Activated CD8-positive, alpha-beta memory T cell treated with anti-CD3 and anti-CD28 coated beads, Interleukin-2, amount 10 ng/mL, durations not matched to agents 7 days and 5 days (primary cell): ENCODE data around the gene GPC6. TPM values are rescaled to one million over a fixed set of nuclear protein-coding genes. Genes with fewer than 3 reads are reported as not detected.

ENCODE experiments used
- ATAC-seq: fragments of 150-1000 bp; cut with Tn5 transposase; one replicate; pipeline ENCODE4 v1.10.0; 2021; ENCODE audit warnings: moderate library complexity
- CTCF ChIA-PET: fragments of 350-600 bp; sonication (Branson Sonifier 250); formaldehyde crosslinking; loops from one replicate; lab custom pipeline; 2021; ENCODE audit warnings: antibody characterized with exemption; lab: Charles Lee
- DNase-seq: peaks from one replicate; pipeline ENCODE4 v3.0.0-alpha.2; 2020
- H3K27ac Mint-ChIP-seq: one replicate; pipeline ENCODE4 v1.8.0; 2021; ENCODE audit warnings: mild to moderate bottlenecking, mixed read lengths
- H3K27me3 Mint-ChIP-seq: one replicate; pipeline ENCODE4 v1.8.0; 2021; ENCODE audit warnings: mixed read lengths
- H3K36me3 Mint-ChIP-seq: one replicate; pipeline ENCODE4 v1.8.0; 2021; ENCODE audit warnings: mild to moderate bottlenecking, mixed read lengths
- H3K4me1 Mint-ChIP-seq: one replicate; pipeline ENCODE4 v1.8.0; 2021; ENCODE audit warnings: mixed read lengths
- H3K4me3 Mint-ChIP-seq: one replicate; pipeline ENCODE4 v1.8.0; 2021; ENCODE audit warnings: mild to moderate bottlenecking, moderate library complexity, mixed read lengths
- H3K9me3 Mint-ChIP-seq: one replicate; pipeline ENCODE4 v1.8.0; 2022; ENCODE audit warnings: low read depth, mixed read lengths
- total RNA-seq, 2 experiments: library from RNA; stranded (reverse); gene quantifications; one replicate each; pipeline ENCODE4 v1.2.3, GENCODE V29; 2021

Gene GPC6
- total RNA-seq, 2 experiments from 2014 or later: not detected

DNA sequence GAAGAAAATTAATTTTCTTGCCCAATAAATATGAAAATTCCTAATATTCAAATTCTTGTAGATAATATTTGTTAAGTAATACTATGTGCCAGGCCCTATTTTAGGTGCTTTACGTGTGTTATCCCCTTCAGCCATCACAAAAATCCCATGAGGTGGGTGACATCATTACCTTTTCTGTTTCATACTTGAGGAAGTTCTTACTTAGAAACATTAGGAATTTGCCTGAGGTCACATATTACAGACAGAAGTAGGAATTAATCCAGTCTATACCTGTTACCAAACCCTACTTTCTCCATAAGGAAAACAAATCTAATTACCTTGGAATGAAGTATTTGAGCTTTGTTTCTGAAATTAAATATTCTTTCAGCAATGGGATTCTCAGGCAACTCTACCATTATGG lies 336.1 kb downstream of the GPC6 start:
- CTCF ChIA-PET: no interaction called here
- Mint-ChIP-seq H3K4me1 (no peaks in the 10 kb centered on the region), H3K36me3 (no peaks in the 10 kb centered on the region), H3K27me3 (no peaks in the 10 kb centered on the region), H3K9me3 (no peaks in the 10 kb centered on the region), H3K4me3 (no peak overlapping the region), H3K27ac (no peak overlapping the region)
- DNase-seq (no peak), ATAC-seq (no peak)

DNA sequence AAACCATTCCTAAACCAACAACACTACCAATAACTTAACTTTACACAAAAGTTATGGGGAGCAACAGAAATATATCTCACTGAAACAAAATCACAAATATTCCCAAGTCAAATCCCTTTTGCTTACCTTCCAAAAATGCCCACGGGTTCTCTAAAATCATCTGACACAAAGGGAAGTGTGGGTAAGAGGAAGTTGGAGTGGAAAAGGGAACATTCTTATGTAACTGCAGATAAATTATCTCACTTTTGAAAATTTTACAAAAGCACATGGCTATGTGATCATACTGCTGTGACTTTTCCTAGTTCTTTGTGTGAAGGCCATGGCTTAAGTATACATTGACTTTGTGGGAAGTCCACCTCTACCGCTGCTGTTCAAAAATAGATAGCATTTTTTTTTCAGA lies 350.5 kb downstream of the GPC6 start:
- no peak for DNase-seq
- no peaks in the 10 kb centered on the region for H3K9me3 Mint-ChIP-seq

DNA sequence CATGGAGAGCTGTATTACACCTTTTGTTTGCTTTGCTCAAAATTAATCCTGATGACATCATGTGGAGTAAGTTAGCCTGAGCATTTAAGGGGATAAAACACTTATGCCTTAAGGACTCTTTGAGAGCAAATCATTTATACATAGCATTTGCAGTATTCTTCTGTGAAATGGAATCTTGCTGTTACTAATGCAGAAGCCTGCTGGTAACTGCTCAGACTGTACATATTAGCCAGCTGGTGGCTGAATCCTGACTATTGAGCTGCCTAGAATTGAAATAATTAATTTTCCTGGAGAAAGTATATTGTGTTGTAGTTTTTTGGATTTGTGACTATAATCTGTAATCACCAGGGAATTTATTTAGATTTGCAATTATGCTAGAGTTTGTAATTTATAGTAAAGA lies 363.2 kb downstream of the GPC6 start:
- Mint-ChIP-seq H3K27me3 (no peaks in the 10 kb centered on the region), H3K4me1 (no peaks in the 10 kb centered on the region), H3K27ac (no peak overlapping the region), H3K36me3 (no peaks in the 10 kb centered on the region), H3K4me3 (no peak overlapping the region), H3K9me3 (no peaks in the 10 kb centered on the region)
- CTCF ChIA-PET: no interaction called here
- DNase-seq: no peak
- ATAC-seq: no peak

More for the DNA sequence above, 350.5 kb downstream of the GPC6 start:
- no peak overlapping the region for H3K27ac Mint-ChIP-seq
- H3K27me3 Mint-ChIP-seq: no peaks in the 10 kb centered on the region
- no peaks in the 10 kb centered on the region for H3K4me1 Mint-ChIP-seq
- ATAC-seq: no peak
- H3K36me3 Mint-ChIP-seq: no peaks in the 10 kb centered on the region
- CTCF ChIA-PET: no interaction called here
- H3K4me3 Mint-ChIP-seq: no peak overlapping the region

- no peaks in the 10 kb centered on the region for H3K4me1 Mint-ChIP-seq
- CTCF ChIA-PET: no interaction called here
- H3K36me3 Mint-ChIP-seq: no peaks in the 10 kb centered on the region
- no peaks in the 10 kb centered on the region for H3K27me3 Mint-ChIP-seq
- H3K4me3 Mint-ChIP-seq: no peak overlapping the region
- no peak overlapping the region for H3K27ac Mint-ChIP-seq
- no peaks in the 10 kb centered on the region for H3K9me3 Mint-ChIP-seq
- ATAC-seq: no peak
- no peak for DNase-seq
These were observed 376.4 kb downstream of the GPC6 start for GRCh38 chr13:93603043-93603442.

DNA sequence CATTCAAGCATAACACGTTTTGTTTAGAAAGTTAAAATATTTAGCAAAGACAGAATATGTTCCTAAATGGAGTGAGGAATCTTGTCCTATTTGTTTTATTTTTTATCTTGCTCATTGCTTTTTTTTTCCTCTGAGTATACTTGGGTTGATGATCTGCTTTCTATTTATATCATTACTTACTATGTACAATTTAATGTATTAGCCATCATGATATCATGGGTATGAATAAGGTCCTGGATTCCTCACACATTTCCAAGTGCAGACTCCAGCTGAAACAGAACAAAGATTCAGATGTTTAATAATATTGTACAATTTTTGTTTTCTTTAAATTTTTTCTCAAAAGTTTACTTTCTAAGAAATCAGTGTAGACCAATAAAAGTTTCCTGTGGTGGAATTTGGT lies 388.2 kb downstream of the GPC6 start:
- H3K4me1 Mint-ChIP-seq: no peaks in the 10 kb centered on the region
- H3K27ac Mint-ChIP-seq: no peak overlapping the region
- ATAC-seq (no peak), DNase-seq (no peak)
- H3K4me3 Mint-ChIP-seq: no peak overlapping the region
- no peaks in the 10 kb centered on the region for H3K27me3 Mint-ChIP-seq
- no peaks in the 10 kb centered on the region for H3K9me3 Mint-ChIP-seq
- no peaks in the 10 kb centered on the region for H3K36me3 Mint-ChIP-seq
- CTCF ChIA-PET: no interaction called here

- no peaks in the 10 kb centered on the region for H3K9me3 Mint-ChIP-seq
These were observed 393.7 kb downstream of the GPC6 start for GRCh38 chr13:93620181-93620765.

GRCh38 chr13:93621051-93621450 lies 394.4 kb downstream of the GPC6 start:
- Mint-ChIP-seq H3K9me3 (no peaks in the 10 kb centered on the region), H3K27ac (no peak overlapping the region), H3K36me3 (no peaks in the 10 kb centered on the region), H3K27me3 (no peaks in the 10 kb centered on the region), H3K4me3 (no peak overlapping the region), H3K4me1 (no peaks in the 10 kb centered on the region)
- DNase-seq (no peak), ATAC-seq (no peak)
- CTCF ChIA-PET: no interaction called here

More at GRCh38 chr13:93620181-93620765, 393.7 kb downstream of the GPC6 start:
- ATAC-seq (no peak), DNase-seq (no peak)
- Mint-ChIP-seq H3K27me3 (no peaks in the 10 kb centered on the region), H3K4me1 (no peaks in the 10 kb centered on the region), H3K36me3 (no peaks in the 10 kb centered on the region), H3K4me3 (no peak overlapping the region), H3K27ac (no peak overlapping the region)
- CTCF ChIA-PET: no interaction called here

- H3K9me3 Mint-ChIP-seq: no peaks in the 10 kb centered on the region
- H3K4me1 Mint-ChIP-seq: no peaks in the 10 kb centered on the region
- DNase-seq (no peak), ATAC-seq (no peak)
- no peak overlapping the region for H3K4me3 Mint-ChIP-seq
- H3K27ac Mint-ChIP-seq: no peak overlapping the region
- CTCF ChIA-PET: no interaction called here
- H3K36me3 Mint-ChIP-seq: no peaks in the 10 kb centered on the region
- no peaks in the 10 kb centered on the region for H3K27me3 Mint-ChIP-seq
These were observed 395.4 kb downstream of the GPC6 start for GRCh38 chr13:93621966-93622365.

- ATAC-seq: no peak
- Mint-ChIP-seq H3K4me3 (no peak overlapping the region), H3K4me1 (no peaks in the 10 kb centered on the region), H3K36me3 (no peaks in the 10 kb centered on the region), H3K27ac (no peak overlapping the region), H3K27me3 (no peaks in the 10 kb centered on the region), H3K9me3 (no peaks in the 10 kb centered on the region)
- CTCF ChIA-PET: no interaction called here
- no peak for DNase-seq
These were observed 397.7 kb downstream of the GPC6 start for GRCh38 chr13:93624311-93624777.

- Mint-ChIP-seq H3K27me3 (no peaks in the 10 kb centered on the region), H3K4me3 (no peak overlapping the region), H3K4me1 (no peaks in the 10 kb centered on the region), H3K36me3 (no peaks in the 10 kb centered on the region), H3K27ac (no peak overlapping the region), H3K9me3 (no peaks in the 10 kb centered on the region)
- CTCF ChIA-PET: no interaction called here
- no peak for ATAC-seq
- DNase-seq: no peak
These were observed 398.9 kb downstream of the GPC6 start for GRCh38 chr13:93625536-93625935.

DNA sequence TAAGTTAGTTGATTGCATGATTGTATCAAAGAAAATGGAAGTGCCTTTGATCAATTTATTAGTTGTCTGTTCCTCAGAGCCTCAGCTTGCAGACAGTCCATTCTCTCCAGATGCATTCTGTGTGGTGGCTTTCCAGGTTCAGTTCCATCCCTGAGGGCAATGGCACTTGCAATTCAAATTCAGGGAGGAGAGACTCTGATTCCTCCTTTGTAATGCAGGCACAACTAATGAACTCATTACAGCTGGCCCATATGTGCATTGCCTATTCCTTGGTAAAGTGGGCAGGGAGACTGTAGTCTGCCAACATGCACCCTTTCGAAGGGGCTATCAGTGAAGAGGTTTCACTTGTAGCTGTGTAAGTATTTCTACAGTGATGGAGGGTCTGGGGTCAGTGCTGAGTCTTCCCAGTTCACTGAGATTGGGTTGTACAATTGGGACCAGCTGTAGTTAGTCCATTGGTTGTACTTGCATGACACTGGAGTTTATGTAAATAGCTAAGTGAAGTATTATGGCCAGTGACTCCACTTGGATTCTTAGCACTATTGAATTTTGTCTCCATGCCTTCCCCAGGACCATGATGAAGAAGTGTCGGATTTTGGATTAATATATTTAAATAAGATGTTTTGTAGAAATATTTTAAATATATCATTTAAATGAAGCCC lies 401.7 kb downstream of the GPC6 start:
- Mint-ChIP-seq H3K4me1 (no peaks in the 10 kb centered on the region), H3K9me3 (no peaks in the 10 kb centered on the region), H3K27ac (no peak overlapping the region), H3K36me3 (no peaks in the 10 kb centered on the region), H3K27me3 (no peaks in the 10 kb centered on the region), H3K4me3 (no peak overlapping the region)
- ATAC-seq: no peak
- CTCF ChIA-PET: no interaction called here
- DNase-seq: no peak

GRCh38 chr13:93635616-93636032 lies 409.0 kb downstream of the GPC6 start:
- no peak for ATAC-seq
- Mint-ChIP-seq H3K36me3 (no peaks in the 10 kb centered on the region), H3K4me1 (no peaks in the 10 kb centered on the region), H3K9me3 (no peaks in the 10 kb centered on the region), H3K27ac (no peak overlapping the region), H3K4me3 (no peak overlapping the region), H3K27me3 (no peaks in the 10 kb centered on the region)
- DNase-seq: no peak
- CTCF ChIA-PET: no interaction called here

DNA sequence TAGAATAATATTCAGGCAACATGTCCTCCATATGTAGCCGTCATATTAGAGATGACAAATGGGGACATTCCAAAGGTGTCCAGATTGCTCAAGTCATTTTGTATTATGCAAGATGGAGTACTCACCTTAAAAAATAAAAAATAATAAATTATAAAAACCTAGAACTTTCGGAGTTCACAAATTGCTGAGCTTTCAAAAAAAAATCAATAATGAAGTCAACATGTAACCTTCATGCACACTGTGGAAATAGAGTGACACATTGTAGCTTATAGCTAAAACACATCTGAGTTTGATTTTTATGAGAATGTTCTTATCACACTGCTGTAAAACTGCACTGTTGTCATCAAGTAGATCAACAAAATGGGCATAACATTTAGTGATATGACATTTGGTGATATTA lies 411.2 kb downstream of the GPC6 start:
- no peak overlapping the region for H3K27ac Mint-ChIP-seq
- H3K4me3 Mint-ChIP-seq: no peak overlapping the region
- no peaks in the 10 kb centered on the region for H3K27me3 Mint-ChIP-seq
- no peaks in the 10 kb centered on the region for H3K9me3 Mint-ChIP-seq
- CTCF ChIA-PET: no interaction called here
- ATAC-seq (no peak), DNase-seq (no peak)
- no peaks in the 10 kb centered on the region for H3K36me3 Mint-ChIP-seq
- H3K4me1 Mint-ChIP-seq: no peaks in the 10 kb centered on the region

GRCh38 chr13:93640452-93640851 lies 413.8 kb downstream of the GPC6 start:
- DNase-seq (no peak), ATAC-seq (no peak)
- Mint-ChIP-seq H3K4me3 (no peak overlapping the region), H3K36me3 (no peaks in the 10 kb centered on the region), H3K9me3 (no peaks in the 10 kb centered on the region), H3K4me1 (no peaks in the 10 kb centered on the region), H3K27ac (no peak overlapping the region), H3K27me3 (no peaks in the 10 kb centered on the region)
- CTCF ChIA-PET: no interaction called here
